H1 (cell line): Measurements from ENCODE around the gene RFT1. TPM values are rescaled to one million over a fixed set of nuclear protein-coding genes. Genes with fewer than 3 reads are reported as not detected.

Source experiments
- CHD1 ChIP-seq: IDR thresholded peaks from 2 replicates; pipeline ENCODE4 v1.6.1; 2012; ENCODE audit warnings: low read depth, low read length, improper control_type of control experiment
- EP300 ChIP-seq, 2 experiments: IDR thresholded peaks; 1 replicate in 1 of 2; 2 replicates in 1 of 2; pipeline ENCODE4 v1.6.1; 2011 to 2012; ENCODE audit warnings: low read depth in 2 of 2, low read length in 2 of 2, mild to moderate bottlenecking in 2 of 2, borderline replicate concordance in 1 of 2, inconsistent platforms in 1 of 2, moderate library complexity in 1 of 2
- YY1 ChIP-seq: IDR thresholded peaks from 2 replicates; pipeline ENCODE4 v1.6.1; 2011; ENCODE audit warnings: low read depth, mild to moderate bottlenecking, low read length
- polyA plus RNA-seq, 7 experiments: library from polyadenylated mRNA; depleted of rRNA in 3 of 7; stranded (reverse) in 5 of 7; unstranded in 2 of 7; fragments of >200 nt in 5 of 7; fragments of 200-250 nt in 2 of 7; gene quantifications; 1 replicate in 5 of 7; 2 replicates in 1 of 7; 4 replicates in 1 of 7; pipeline versions ENCODE4 v1.2.1 to v1.2.3, GENCODE V29; 2011 to 2013; ENCODE audit warnings: missing spikeins in 2 of 7, mixed read lengths in 2 of 7
- total RNA-seq: library from RNA; stranded (reverse); fragmentation: NEBNext Ultra II Directional; extraction: Animal tissue kit (Norgen Biotek cat#: 25700); gene quantifications from 2 replicates; pipeline ENCODE4 v1.2.1, GENCODE V29; 2021
- TF ChIP-seq, protein P1 (sequence below), 3 experiments: IDR thresholded peaks; 1 replicate in 2 of 3; 2 replicates in 1 of 3; pipeline versions ENCODE4 v1.5.1 to v1.6.1; 2011; ENCODE audit warnings: low read length in 3 of 3, mild to moderate bottlenecking in 3 of 3, inconsistent platforms in 2 of 3, low read depth in 1 of 3, moderate library complexity in 1 of 3; ENCODE audit not compliant: insufficient read depth in 1 of 3; ENCODE audit errors: control extremely low read depth in 1 of 3

RFT1 gene
- total and polyA plus RNA-seq, 2 of the 8 experiments (the other 6 are each of a cell fraction or from before 2014, with no cell fraction given) = 27.7 to 42.4 TPM

DNA sequence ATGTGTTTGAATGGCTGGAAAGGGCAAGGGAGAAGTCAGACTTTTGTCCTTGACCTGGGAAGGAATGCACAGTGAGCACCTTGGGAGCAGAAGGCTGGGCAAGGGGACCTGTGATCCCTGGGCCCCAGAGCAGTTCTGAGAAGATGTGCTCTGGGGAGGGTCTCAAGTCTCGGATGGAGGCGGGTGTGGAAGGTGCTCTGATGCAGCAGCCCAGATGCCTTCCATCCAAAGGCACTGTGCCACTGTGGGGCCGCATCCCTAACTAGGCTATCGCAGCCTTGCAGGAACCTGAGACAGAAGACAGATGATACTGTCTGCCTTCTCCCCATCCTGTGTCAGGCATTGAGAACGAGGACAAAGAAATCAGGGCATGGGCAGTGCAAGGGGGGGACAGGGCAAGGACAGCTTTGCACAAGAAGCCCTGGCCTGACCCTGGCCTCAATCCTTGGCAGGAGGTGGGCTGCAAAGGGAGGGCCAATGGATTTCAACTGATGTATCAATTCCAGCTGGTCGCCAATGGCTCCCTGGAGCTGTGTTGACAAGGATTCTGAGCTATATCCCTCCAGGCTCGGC lies 16.2 kb upstream of the RFT1 start (continued):
- TF ChIP-seq, protein P1, sequence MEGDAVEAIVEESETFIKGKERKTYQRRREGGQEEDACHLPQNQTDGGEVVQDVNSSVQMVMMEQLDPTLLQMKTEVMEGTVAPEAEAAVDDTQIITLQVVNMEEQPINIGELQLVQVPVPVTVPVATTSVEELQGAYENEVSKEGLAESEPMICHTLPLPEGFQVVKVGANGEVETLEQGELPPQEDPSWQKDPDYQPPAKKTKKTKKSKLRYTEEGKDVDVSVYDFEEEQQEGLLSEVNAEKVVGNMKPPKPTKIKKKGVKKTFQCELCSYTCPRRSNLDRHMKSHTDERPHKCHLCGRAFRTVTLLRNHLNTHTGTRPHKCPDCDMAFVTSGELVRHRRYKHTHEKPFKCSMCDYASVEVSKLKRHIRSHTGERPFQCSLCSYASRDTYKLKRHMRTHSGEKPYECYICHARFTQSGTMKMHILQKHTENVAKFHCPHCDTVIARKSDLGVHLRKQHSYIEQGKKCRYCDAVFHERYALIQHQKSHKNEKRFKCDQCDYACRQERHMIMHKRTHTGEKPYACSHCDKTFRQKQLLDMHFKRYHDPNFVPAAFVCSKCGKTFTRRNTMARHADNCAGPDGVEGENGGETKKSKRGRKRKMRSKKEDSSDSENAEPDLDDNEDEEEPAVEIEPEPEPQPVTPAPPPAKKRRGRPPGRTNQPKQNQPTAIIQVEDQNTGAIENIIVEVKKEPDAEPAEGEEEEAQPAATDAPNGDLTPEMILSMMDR (IDR thresholded peaks at IDR 0.05; ENCODE audit: control extremely low read depth in 1 of 3, insufficient read depth in 1 of 3, low read depth in 1 of 3, low read length in 3 of 3) = no peak
- TF ChIP-seq YY1 = no peak
- no peak for TF ChIP-seq CHD1
- no peak for TF ChIP-seq EP300 (IDR thresholded peaks at IDR 0.05; ENCODE audit: borderline replicate concordance in 1 of 2, low read depth in 2 of 2, low read length in 2 of 2)
